ENCODE results near the gene LILRA6.

DNA sequence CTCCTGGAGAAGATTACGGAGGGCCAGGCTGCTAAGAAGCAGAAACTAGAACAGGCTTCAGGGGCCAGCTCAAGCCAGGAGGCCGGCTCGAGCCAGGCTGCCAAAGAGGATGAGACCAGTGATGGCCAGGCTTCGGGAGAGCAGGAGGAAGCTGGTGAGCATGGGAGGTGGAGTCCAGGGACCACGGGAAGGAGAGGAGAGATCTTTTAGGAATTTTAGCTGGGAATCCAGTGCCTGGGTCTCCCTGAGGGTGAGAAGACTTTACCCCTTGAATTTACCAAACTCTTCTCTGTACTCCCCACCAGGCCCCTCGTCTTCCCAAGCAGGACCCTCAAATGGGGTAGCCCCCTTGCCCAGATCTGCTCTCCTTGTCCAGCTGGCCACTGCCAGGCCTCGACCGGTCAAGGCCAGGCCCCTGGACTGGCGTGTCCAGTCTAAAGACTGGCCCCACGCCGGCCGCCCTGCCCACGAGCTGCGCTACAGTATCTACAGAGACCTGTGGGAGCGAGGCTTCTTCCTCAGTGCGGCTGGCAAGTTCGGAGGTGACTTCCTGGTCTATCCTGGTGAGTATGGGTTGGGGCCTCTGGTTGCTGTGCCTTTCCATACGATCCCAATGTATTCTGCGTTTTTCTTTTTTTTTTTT lies 50.7 kb downstream of the LILRA6 start:
- no peak for TF ChIP-seq POLR2A (IDR thresholded peaks at IDR 0.05)
- TF ChIP-seq, protein P1, sequence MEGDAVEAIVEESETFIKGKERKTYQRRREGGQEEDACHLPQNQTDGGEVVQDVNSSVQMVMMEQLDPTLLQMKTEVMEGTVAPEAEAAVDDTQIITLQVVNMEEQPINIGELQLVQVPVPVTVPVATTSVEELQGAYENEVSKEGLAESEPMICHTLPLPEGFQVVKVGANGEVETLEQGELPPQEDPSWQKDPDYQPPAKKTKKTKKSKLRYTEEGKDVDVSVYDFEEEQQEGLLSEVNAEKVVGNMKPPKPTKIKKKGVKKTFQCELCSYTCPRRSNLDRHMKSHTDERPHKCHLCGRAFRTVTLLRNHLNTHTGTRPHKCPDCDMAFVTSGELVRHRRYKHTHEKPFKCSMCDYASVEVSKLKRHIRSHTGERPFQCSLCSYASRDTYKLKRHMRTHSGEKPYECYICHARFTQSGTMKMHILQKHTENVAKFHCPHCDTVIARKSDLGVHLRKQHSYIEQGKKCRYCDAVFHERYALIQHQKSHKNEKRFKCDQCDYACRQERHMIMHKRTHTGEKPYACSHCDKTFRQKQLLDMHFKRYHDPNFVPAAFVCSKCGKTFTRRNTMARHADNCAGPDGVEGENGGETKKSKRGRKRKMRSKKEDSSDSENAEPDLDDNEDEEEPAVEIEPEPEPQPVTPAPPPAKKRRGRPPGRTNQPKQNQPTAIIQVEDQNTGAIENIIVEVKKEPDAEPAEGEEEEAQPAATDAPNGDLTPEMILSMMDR (IDR thresholded peaks at IDR 0.05 in 8 of 11, conservative IDR thresholded peaks at IDR 0.05 in 3 of 11): no peak
